Prostate gland (tissue), 2 donors: ENCODE data around the gene PTPN14. TPM values are rescaled to one million over a fixed set of nuclear protein-coding genes. Genes with fewer than 3 reads are reported as not detected.

Source experiments
- DNase-seq: peaks from one replicate; pipeline ENCODE4 v3.0.0-alpha.2; 2019; ENCODE audit warnings: low spot score
- H3K27ac ChIP-seq, 2 donors: fragments of 200-600 bp; sonication (generic); 2 replicates each; pipeline ENCODE4 v1.5.1; 2017 to 2019
- H3K27me3 ChIP-seq: fragments of 200-600 bp; sonication (generic); replicated peaks from 2 replicates; pipeline ENCODE4 v1.5.1; 2019; ENCODE audit not compliant: insufficient read depth
- H3K36me3 ChIP-seq, 2 donors: fragments of 200-600 bp; sonication (generic); 1 replicate in 1 of 2; 2 replicates in 1 of 2; pipeline versions ENCODE4 v1.5.1 to v1.8.1; 2017 to 2019
- H3K4me1 ChIP-seq: fragments of 200-600 bp; sonication (generic); replicated peaks from 2 replicates; pipeline ENCODE4 v1.5.1; 2019
- H3K4me3 ChIP-seq, 2 donors: fragments of 200-600 bp; sonication (generic); 2 replicates each; pipeline ENCODE4 v1.5.1; 2017 to 2019
- H3K9me3 ChIP-seq: fragments of 200-600 bp; sonication (generic); 2 replicates; pipeline ENCODE4 v1.5.1; 2017
- CTCF ChIP-seq, 4 experiments: fragments of 200-600 bp in 2 of 4; fragments of 450-650 bp in 2 of 4; sonication (generic) in 2 of 4; IDR thresholded peaks; 1 replicate in 3 of 4; 2 replicates in 1 of 4; pipeline ENCODE4 v1.5.1; 2016 to 2019; ENCODE audit warnings: antibody characterized with exemption in 4 of 4, mild to moderate bottlenecking in 2 of 4, moderate library complexity in 2 of 4
- POLR2A ChIP-seq: fragments of 450-650 bp; IDR thresholded peaks from one replicate; pipeline ENCODE4 v1.6.1; 2016; ENCODE audit warnings: antibody characterized with exemption, mild to moderate bottlenecking
- POLR2AphosphoS5 ChIP-seq: sonication (generic); formaldehyde crosslinking; IDR thresholded peaks from one replicate; pipeline ENCODE4 v1.6.1; 2017; ENCODE audit warnings: antibody characterized with exemption
- WGBS: methylation state at CpG from one replicate; pipeline ENCODE4 v1.1.5; 2018; 5-methylcytosine and 5-hydroxymethylcytosine counted together
- intact Hi-C: fragments of 100-400 bp; cut with DNase I; formaldehyde crosslinking; loops from one replicate; pipeline ENCODE4 v1.14.2; 2022
- total RNA-seq, 2 donors: library from RNA; depleted of rRNA; stranded (reverse); fragments of >200 nt; gene quantifications; one replicate each; pipeline ENCODE4 v1.1.0, GENCODE V29; 2016

Gene PTPN14
- total RNA-seq, 2 donors from 2014 or later, result 36.6 to 54.0 TPM

DNA sequence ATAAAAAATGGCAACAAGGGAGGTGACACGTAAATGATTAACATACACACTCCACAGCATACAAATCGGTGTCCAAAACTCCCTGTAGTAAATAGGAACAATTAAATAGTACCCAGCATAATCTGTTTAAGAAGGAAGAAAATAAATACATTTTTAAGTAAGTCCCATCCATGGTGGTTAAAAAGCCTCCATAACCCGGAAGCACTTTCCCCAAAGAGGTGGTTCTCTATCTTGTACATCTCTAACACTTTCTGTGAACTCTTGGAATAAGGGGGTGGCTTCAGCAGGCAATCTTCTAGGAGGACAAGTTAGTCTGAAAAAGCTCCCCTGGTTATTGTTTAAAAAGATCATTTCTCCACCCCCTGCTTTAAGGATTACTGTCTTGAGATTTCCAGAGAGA, 76.9 kb downstream of the PTPN14 start:
- intact Hi-C loops, result no loop called here
- Histone ChIP-seq H3K9me3 (no peaks in the 10 kb centered on the region), H3K36me3 (no peaks in the 10 kb centered on the region), H3K4me3 (no peak overlapping the region), H3K27me3 (no peaks in the 10 kb centered on the region), H3K27ac (no peak overlapping the region), H3K4me1 (no peaks in the 10 kb centered on the region)
- WGBS, result 81% methylated on average over 3 of the region's 3 CpGs
- TF ChIP-seq POLR2A (no peak), CTCF (IDR thresholded peaks at IDR 0.05) (no peak), POLR2AphosphoS5 (no peak)
- no peak for DNase-seq

DNA sequence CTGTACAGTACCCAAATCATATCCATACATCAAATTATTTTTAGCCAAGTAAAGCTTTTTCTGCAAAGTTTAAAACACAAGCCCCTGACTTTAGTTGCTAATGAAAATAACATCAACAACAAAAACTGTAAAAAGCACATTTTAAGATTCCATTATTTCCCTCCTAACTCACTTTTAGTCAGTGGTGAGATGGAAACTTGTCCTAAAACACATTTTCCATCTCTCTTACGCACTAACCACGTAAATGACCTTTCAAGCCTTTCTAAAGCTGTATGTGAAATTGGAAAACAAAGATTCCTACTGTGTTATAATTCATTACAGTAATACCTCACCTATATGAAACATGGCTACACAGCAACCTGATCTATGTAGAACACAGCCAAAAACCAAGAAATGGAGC, 77.5 kb downstream of the PTPN14 start:
- WGBS, result 95% methylated on average over 2 of the region's 2 CpGs
- intact Hi-C loops, result no loop called here
- no peak overlapping the region for H3K4me3 ChIP-seq
- no peak for DNase-seq
- TF ChIP-seq POLR2AphosphoS5, result no peak
- TF ChIP-seq CTCF (IDR thresholded peaks at IDR 0.05), result no peak
- no peak for TF ChIP-seq POLR2A
- no peaks in the 10 kb centered on the region for H3K4me1 ChIP-seq
- no peaks in the 10 kb centered on the region for H3K9me3 ChIP-seq
- no peaks in the 10 kb centered on the region for H3K36me3 ChIP-seq
- H3K27me3 ChIP-seq, result no peaks in the 10 kb centered on the region
- no peak overlapping the region for H3K27ac ChIP-seq

DNA sequence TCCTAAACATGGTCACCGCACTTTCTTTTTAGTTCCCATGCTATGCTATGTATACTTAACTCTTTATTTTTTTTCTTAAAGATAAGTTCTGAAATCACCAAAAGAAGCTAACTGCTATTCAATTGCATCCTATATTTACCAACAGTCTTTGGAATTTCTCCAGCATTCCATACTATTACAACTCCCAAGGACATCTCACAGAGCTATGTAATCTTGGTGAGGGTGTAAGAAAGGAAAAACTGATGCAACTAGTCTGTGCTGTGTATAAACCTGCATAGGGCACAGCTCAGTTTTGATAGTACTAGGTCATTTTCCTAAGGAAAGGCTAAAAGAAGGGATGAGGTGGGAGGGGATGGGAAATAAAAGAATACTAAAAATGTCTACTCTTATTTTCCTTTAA, 78.0 kb downstream of the PTPN14 start:
- Histone ChIP-seq H3K27me3 (no peaks in the 10 kb centered on the region), H3K4me1 (no peaks in the 10 kb centered on the region), H3K27ac (no peak overlapping the region), H3K36me3 (no peaks in the 10 kb centered on the region), H3K9me3 (no peaks in the 10 kb centered on the region), H3K4me3 (no peak overlapping the region)
- TF ChIP-seq POLR2AphosphoS5, result no peak
- TF ChIP-seq POLR2A, result no peak
- TF ChIP-seq CTCF (IDR thresholded peaks at IDR 0.05), result no peak
- no peak for DNase-seq
- WGBS, result 59% methylated on average over 1 of the region's 1 CpG
- intact Hi-C loops, result no loop called here

- H3K9me3 ChIP-seq, result no peaks in the 10 kb centered on the region
- no peaks in the 10 kb centered on the region for H3K27me3 ChIP-seq
- H3K4me3 ChIP-seq, result no peak overlapping the region
- no peaks in the 10 kb centered on the region for H3K36me3 ChIP-seq
- no peaks in the 10 kb centered on the region for H3K4me1 ChIP-seq
- TF ChIP-seq POLR2A (no peak), POLR2AphosphoS5 (no peak), CTCF (IDR thresholded peaks at IDR 0.05) (no peak)
- no peak overlapping the region for H3K27ac ChIP-seq
- no peak for DNase-seq
- intact Hi-C loops, result no loop called here
Measured at GRCh38 chr1:214472364-214472763, 79.0 kb downstream of the PTPN14 start.

DNA sequence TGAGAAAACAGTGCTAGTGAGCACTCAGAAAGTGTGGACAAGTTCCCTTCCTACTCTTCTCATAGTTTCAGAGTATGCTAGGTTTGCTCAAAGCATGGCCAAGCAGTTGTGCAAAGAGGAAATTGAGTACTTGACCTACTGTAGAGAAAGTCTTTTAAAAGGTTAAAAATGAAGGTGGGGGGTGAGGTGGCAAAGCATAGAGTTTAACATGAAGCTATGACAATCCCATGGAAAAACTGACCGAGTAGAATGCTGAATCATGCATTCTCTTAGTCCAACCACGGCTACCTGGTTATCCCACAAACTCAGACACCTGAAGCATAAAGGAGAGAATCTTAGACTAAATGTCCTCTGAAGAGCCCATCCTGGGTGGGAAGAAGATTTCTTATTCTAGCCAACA, 79.9 kb downstream of the PTPN14 start:
- intact Hi-C loops, result no loop called here
- Histone ChIP-seq H3K27ac (no peak overlapping the region), H3K4me3 (no peak overlapping the region), H3K36me3 (no peaks in the 10 kb centered on the region), H3K4me1 (no peaks in the 10 kb centered on the region), H3K27me3 (no peaks in the 10 kb centered on the region), H3K9me3 (no peaks in the 10 kb centered on the region)
- 79% methylated on average over 2 of the region's 2 CpGs for WGBS
- DNase-seq, result no peak
- TF ChIP-seq POLR2A (no peak), POLR2AphosphoS5 (no peak), CTCF (IDR thresholded peaks at IDR 0.05) (no peak)
